GM12878 (cell line): ENCODE data around the gene ATP6V1G3.

Source experiments
- RCOR1 ChIP-seq: conservative IDR thresholded peaks from 2 replicates; pipeline ENCODE4 v1.6.1; 2012; ENCODE audit warnings: low read depth, low read length, improper control_type of control experiment
- ZNF274 ChIP-seq: IDR thresholded peaks from one replicate; pipeline ENCODE4 v1.8.0; 2011; ENCODE audit not compliant: insufficient read length, insufficient read depth
- TF ChIP-seq, protein P1 (sequence below), 3 experiments: IDR thresholded peaks in 2 of 3; conservative IDR thresholded peaks in 1 of 3; 2 replicates each; pipeline ENCODE4 v1.5.1; 2011; ENCODE audit warnings: low read depth in 3 of 3, low read length in 3 of 3, mild to moderate bottlenecking in 3 of 3, control low read depth in 2 of 3, moderate library complexity in 2 of 3, inconsistent platforms in 1 of 3, mixed read lengths in 1 of 3; ENCODE audit not compliant: control insufficient read depth in 2 of 3, insufficient read depth in 1 of 3; ENCODE audit errors: extremely low read depth in 1 of 3
- TF ChIP-seq, protein P2 (sequence below): fragments of 450-650 bp; IDR thresholded peaks from 2 replicates; pipeline ENCODE4 v1.6.1; 2017; ENCODE audit warnings: borderline replicate concordance

- TF ChIP-seq ZNF274, result no peak
- TF ChIP-seq, protein P1, sequence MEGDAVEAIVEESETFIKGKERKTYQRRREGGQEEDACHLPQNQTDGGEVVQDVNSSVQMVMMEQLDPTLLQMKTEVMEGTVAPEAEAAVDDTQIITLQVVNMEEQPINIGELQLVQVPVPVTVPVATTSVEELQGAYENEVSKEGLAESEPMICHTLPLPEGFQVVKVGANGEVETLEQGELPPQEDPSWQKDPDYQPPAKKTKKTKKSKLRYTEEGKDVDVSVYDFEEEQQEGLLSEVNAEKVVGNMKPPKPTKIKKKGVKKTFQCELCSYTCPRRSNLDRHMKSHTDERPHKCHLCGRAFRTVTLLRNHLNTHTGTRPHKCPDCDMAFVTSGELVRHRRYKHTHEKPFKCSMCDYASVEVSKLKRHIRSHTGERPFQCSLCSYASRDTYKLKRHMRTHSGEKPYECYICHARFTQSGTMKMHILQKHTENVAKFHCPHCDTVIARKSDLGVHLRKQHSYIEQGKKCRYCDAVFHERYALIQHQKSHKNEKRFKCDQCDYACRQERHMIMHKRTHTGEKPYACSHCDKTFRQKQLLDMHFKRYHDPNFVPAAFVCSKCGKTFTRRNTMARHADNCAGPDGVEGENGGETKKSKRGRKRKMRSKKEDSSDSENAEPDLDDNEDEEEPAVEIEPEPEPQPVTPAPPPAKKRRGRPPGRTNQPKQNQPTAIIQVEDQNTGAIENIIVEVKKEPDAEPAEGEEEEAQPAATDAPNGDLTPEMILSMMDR (IDR thresholded peaks at IDR 0.05 in 2 of 3, conservative IDR thresholded peaks at IDR 0.05 in 1 of 3; ENCODE audit: control insufficient read depth in 2 of 3, extremely low read depth in 1 of 3, insufficient read depth in 1 of 3, low read depth in 3 of 3, low read length in 3 of 3), result no peak
- TF ChIP-seq, protein P2, sequence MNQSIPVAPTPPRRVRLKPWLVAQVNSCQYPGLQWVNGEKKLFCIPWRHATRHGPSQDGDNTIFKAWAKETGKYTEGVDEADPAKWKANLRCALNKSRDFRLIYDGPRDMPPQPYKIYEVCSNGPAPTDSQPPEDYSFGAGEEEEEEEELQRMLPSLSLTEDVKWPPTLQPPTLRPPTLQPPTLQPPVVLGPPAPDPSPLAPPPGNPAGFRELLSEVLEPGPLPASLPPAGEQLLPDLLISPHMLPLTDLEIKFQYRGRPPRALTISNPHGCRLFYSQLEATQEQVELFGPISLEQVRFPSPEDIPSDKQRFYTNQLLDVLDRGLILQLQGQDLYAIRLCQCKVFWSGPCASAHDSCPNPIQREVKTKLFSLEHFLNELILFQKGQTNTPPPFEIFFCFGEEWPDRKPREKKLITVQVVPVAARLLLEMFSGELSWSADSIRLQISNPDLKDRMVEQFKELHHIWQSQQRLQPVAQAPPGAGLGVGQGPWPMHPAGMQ, result no peak
- TF ChIP-seq RCOR1, result no peak
Observed at GRCh38 chr1:198500096-198500495, 40.4 kb downstream of the ATP6V1G3 start.
